ENCODE data around the gene CCNB2.
"Not testable (repeated sequence)": the region's sequence is repeated elsewhere in the genome, so short reads cannot be mapped to it uniquely, and the experiment has no call there.

Gene CCNB2

DNA sequence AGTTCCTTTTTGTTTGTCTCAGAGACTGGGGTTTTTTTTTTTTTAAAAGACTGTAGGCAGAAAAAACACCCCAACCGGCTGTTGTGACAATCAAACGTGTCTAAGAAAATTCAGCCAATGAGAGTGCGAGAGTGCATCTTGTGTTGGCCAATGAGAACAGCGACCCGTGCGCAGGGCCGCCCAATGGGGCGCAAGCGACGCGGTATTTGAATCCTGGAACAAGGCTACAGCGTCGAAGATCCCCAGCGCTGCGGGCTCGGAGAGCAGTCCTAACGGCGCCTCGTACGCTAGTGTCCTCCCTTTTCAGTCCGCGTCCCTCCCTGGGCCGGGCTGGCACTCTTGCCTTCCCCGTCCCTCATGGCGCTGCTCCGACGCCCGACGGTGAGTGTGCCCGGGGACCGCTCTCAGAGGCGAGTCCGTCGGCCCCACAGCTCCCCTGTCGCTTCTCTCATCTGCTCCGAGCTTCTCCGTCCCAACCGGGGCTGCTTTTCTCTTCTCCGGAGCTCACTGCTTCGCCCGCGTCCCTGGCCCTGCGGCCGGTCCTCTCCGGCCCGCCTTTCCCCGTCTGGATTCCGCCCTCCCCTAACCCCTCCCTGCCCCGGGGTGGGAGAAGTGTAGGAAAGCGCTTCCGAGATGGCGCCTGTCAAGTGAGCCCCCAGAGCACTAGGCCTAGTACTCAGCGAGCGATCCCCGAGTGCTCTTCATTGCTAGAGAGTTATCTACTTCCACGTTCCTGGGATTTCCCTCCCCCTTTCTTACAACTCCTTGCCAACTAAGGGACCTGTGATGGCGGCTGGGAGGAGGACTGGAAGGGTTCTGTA lies at the start of gene CCNB2:
Gene CCNB2 (plus strand): TSS at position 235 of the 821 bp plus-strand sequence. CDS start 123 bp downstream, at position 358.
- DNase-seq, result peak; percentile 91

DNA sequence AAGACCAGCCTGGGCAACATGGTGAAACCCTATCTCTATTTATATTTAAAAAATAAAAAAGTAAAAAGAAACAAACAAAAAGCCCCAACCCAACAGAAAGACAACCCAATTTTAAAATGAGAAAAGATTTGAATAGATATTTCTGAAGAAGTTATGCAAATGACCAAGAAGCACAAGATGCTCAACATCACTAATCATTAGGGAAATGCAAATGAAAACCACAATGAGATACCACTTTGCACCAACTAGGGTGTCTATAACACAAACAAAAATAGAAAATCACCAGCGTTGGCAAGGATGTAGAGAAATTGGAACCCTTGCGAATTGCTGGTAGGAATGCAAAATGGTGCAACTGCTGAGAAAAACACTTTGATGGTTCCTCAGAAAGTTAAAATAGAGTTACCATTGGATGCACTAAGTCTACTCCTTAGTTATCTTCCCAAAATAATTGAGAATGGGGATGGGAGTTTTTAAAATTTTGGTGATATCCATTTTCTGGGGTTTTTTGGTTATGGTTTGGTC lies 45.8 kb upstream of the CCNB2 start:
- DNase-seq, result no peak

DNA sequence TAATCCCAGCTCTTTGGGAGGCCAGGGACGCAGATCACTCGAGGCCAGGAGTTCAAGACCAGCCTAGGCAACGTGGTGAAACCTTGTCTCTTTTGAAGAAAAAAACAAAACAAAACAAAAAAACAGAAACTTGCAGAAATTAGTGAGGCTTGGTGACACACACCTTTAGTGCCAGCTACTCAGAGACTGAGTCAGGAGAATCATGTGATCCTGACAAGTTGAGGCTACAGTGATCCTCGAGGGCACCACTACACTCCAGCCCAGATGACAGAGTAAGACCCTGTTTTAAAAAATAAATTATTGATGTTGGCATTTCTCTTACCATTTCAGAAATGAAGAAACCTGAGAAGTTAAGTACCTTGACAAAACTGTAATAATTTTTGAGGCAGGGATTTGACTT lies 44.6 kb upstream of the CCNB2 start:
- DNase-seq, result no peak

- no peak for DNase-seq
These were observed 41.9 kb upstream of the CCNB2 start for GRCh38 chr15:59063042-59063441.

DNA sequence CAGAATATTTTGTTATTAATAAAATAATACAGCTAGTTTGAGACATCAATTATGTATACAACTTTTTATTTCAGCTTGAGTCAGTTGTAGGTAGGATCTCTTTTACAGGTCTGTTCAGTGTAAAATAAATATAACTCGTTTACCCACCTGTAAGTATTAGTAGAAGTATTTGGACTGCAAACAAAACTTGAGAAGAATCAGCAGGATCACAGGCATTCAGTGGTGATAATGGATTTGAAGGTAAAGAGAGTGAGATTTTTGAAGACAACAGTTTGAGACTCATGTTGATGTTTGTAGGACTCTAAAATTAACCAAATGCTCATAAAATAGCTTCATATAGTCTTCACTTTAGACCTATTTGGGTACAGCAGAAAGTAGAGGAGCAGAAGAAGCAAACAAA lies 35.5 kb upstream of the CCNB2 start:
- DNase-seq, result no peak

DNA sequence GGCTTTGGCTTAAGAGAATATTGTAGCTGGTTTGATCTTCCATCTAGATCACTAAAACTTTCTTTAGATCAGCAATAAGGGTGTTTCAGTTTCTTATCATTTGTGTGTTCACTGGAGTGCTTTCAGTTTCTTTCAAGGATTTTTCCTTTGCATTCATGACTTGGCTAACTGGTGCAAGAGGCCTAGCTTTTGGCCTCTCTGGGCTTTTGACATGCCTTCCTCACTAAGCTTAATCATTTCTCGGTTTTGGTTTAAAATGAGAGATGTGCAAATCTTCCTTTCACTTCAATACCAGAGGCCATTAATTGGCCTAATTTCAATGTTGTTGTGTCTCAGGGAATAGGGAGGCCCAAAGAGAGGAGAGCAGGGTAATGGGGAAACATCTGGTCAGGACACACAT lies 30.3 kb upstream of the CCNB2 start:
- no peak for DNase-seq

DNA sequence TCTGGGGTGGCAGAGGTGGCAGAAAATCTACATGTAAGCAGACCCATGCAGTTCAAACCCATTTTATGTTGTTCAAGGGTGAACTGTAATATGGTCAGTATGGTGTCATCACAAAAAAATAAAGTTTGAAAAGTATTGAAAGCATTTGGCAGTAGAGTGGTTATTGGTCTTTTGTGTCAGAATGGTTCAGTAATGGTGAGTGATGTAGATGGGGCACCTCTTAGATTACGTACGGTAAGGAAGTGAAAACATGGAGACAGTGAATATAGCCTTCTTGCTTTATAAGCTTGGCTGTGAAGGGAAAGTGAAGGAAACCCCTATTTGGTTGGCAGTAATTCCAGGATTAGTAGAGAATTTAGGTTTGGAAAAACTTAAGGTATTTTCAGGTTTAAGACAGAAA lies 17.2 kb upstream of the CCNB2 start:
- no peak for DNase-seq

- DNase-seq, result no peak
These were observed 10.9 kb upstream of the CCNB2 start for GRCh38 chr15:59094077-59094476.

DNA sequence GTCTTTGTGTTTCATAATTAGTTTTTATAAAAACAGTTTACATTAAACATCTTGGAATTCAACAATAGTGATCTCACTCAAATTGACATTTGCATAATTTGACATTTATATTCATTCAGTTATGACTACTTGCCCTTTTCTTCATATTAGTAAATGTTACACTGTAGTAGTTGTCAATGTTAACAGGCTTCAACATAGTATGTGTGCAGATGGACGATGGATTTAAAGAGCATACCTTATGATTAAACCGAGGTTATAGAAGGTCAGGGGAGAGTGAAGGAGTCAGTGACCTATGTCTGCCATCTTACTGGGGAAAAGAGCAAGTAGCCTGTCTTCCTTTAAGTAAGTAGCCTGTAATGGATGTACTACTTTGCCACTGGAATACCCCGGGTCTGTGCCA lies 8.5 kb upstream of the CCNB2 start:
- DNase-seq, result no peak

DNA sequence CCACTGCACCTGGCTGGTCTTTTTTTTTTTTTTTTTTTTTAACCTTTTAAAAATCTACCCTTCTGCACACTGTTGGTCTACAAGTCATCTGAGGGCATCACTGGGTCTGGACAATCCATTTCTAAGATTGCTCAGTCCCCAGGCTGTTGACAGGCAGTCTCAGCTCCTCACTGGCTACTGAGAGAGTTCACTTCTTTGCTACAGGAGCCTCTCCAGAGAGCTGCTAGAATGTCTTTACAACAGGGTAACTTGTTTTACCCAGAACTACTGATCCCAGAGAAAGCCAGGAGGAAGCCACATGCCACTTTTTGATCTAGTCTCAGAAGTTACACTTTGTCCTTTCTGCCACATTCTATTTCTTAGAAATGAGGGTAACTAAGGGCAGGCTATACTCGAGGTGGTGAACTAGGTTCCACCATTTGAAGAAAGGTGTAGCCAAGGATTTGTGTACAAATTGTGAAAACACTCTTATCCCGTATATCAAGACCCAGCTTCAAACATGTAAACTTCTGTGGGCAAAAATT lies 5.7 kb upstream of the CCNB2 start:
- no peak for DNase-seq

- no peak for DNase-seq
These were observed 389 bp upstream of the CCNB2 start for GRCh38 chr15:59104602-59104911.

DNA sequence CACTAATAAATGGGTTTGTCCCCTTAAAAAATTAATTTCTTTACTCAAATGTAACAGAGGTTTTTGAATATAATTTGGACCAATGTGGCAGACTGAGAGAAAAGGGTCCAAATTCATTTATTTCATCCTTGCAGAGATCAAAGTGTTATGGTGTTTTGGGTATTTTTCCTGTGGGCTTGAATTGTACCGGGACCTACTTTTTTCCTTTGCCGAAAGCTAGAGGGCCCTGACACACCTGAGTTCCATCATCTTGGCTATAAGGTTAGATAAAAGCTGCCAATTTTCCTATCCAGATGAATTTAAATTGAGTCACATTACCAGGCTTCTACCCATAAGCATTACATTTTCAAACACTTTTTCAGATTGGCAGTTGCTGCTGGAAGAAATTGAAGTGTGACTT lies 908 bp downstream of the CCNB2 start:
- DNase-seq, result no peak

DNA sequence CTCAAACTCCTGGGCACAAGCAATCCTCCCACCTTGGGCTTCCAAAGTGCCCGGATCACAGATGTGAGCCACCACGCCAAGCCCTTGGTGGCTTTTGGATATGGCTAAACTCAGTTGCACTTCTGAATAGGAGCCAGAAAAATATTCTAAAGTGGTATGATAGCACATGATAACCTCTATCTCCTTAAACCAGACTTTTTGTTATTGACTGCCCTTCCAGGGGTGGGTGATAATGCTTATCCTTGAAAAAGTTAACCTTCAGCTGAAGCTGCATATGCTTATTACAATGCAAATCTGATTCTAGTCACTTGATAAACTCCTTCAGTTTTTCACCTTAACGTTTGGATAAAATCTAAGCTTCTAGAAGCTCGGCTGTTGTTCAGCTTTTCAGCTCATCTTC lies 6.3 kb downstream of the CCNB2 start:
- DNase-seq, result no peak

- DNase-seq, result no peak
These were observed 10.1 kb downstream of the CCNB2 start for GRCh38 chr15:59115047-59115446.

- DNase-seq, result no peak
These were observed 11.2 kb downstream of the CCNB2 start for GRCh38 chr15:59116141-59116540.

DNA sequence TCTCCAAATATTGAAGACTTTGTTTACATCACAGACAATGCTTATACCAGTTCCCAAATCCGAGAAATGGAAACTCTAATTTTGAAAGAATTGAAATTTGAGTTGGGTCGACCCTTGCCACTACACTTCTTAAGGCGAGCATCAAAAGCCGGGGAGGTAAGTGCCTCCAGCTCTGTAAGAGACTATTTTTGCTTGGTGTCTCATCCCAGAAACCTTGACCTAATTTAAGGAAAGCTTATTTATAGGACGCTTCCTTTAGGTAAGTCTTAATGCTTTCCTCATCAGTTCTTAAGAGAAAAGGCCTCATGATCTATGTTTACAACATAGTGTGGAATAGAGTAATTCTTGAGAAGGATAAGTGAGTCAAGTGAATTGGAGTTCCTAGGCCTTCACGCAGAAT lies 11.8 kb downstream of the CCNB2 start:
- DNase-seq, result no peak

- DNase-seq, result no peak
These were observed 14.7 kb downstream of the CCNB2 start for GRCh38 chr15:59119625-59120024.

DNA sequence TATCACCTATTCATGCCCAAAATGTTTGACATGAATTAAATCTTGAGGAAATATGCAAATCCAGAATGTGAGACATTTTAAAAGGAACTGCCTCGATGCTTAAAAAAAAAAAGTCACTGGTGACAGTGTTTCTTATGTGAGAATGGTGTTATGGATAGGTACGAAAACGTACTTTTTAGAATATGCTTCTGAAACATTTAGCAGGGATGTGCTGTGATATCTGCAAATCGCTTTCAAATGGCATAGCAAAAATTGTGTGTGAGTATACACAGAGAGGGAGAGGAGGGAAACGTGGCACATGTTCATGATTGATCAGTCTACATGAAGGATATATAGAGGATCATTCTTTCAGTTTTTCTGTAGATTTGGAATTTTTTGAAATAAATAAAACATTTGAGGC lies 16.0 kb downstream of the CCNB2 start:
- no peak for DNase-seq

DNA sequence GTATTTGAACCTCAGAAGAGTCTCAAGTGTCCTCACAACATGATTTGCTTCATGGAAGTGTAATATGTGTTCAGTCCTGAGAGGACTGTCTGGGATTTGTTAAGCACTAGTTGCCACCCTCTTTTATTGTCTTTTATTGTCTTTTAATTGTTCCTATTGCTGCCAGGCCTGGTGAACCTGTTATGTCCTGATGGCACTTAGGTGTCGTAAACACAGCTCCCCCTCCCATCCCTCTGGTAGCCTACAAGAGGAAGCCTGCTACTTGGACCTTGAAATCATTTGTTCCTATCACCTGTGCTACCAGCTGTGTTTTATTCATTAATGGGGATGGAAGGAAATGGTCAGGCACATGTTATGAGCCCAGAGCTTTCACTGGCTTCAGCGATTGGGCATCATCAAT lies 19.3 kb downstream of the CCNB2 start:
- DNase-seq, result no peak

DNA sequence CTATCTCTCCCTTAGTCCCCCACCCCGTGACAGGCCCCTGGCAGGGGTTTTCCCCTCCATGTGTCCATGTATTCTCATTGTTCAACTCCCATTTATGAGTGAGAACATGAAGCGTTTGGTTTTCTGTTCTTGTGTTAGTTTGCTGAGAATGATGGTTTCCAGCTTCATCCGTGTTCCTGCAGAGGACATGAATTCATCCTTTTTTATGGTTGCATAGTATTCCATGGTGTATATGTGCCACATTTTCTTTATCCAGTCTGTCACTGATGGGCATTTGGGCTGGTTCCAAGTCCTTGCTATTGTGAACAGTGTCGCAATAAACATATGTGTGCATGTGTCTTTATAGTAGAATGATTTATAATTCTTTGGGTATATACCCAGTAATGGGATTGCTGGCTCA lies 20.7 kb downstream of the CCNB2 start:
- not testable (repeated sequence) for DNase-seq

DNA sequence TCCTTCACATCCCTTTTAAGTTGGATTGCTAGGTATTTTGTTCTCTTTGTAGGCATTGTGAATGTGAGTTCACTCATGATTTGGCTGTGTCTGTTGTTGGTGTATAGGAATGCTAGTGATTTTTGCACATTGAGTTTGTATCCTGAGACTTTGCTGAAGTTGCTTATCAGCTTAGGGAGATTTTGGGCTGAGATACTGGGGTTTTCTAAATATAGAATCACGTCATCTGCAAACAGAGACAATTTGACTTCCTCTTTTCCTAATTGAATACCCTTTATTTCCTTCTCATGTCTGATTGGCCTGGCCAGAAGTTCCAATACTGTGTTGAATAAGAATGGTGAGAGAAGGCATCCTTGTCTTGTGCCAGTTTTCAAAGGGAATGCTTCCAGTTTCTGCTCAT lies 22.3 kb downstream of the CCNB2 start:
- not testable (repeated sequence) for DNase-seq

- no peak for DNase-seq
These were observed 26.5 kb downstream of the CCNB2 start for GRCh38 chr15:59131456-59131855.

DNA sequence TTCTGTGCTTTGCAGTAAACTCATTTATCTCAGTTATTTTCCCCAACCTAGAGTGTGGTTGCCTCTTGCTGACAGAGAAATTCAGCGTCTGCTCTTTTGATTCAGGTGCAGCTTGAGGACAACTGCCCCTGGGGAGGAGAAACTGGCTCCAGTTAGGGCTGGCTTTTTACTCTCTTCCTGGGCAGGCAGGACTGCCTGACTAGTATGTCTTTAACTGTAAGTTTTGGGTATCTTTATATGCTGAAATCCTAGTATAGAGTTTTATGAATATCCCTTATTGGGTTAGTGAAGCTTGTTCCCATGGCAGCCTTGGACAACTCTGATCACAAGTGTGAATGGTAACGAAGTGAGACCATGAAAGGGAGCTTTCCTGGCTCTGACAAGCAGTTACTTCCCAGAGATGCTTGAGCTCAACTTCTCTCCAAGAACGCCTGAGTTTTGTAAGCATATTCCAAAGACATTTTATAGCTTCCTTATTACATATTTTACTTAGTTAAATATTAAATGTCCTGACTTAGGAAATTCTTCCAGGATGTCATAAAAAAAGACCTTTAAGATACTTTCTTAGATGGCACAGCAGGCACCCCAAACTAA lies 27.1 kb downstream of the CCNB2 start:
- no peak for DNase-seq

GRCh38 chr15:59133929-59134427 lies 29.0 kb downstream of the CCNB2 start:
- no peak for DNase-seq

All from midbrain (tissue), 1 donor.